Progenitor cell of endocrine pancreas (in vitro differentiated cells): ENCODE data around the gene KRTAP1-5. TPM values are rescaled to one million over a fixed set of nuclear protein-coding genes. Genes with fewer than 3 reads are reported as not detected.
"Not testable (repeated sequence)": the region's sequence is repeated elsewhere in the genome, so short reads cannot be mapped to it uniquely, and the experiment has no call there.

ENCODE experiments used
- DNase-seq: peaks from one replicate; pipeline ENCODE4 v3.0.0; 2021; ENCODE audit warnings: low spot score; ENCODE audit not compliant: unreplicated experiment
- H3K27ac Mint-ChIP-seq: 2 replicates; pipeline ENCODE4 v1.8.0; 2021; ENCODE audit warnings: mild to moderate bottlenecking, moderate library complexity, mixed read lengths
- H3K27me3 Mint-ChIP-seq: 2 replicates; pipeline ENCODE4 v1.8.0; 2021; ENCODE audit warnings: mixed read lengths
- H3K36me3 Mint-ChIP-seq: 2 replicates; pipeline ENCODE4 v1.8.0; 2022; ENCODE audit warnings: mixed read lengths; ENCODE audit not compliant: insufficient read depth
- H3K4me1 Mint-ChIP-seq: 2 replicates; pipeline ENCODE4 v1.8.0; 2021; ENCODE audit warnings: low read depth, mixed read lengths
- H3K4me3 Mint-ChIP-seq: 2 replicates; pipeline ENCODE4 v1.8.0; 2021; ENCODE audit warnings: low read depth, mild to moderate bottlenecking, moderate library complexity, mixed read lengths
- H3K9me3 Mint-ChIP-seq: 2 replicates; pipeline ENCODE4 v1.8.0; 2021; ENCODE audit warnings: low read depth, mixed read lengths
- CTCF ChIP-seq: fragments of 200-600 bp; sonication (generic); IDR thresholded peaks from one replicate; pipeline ENCODE4 v1.5.0; 2021; ENCODE audit warnings: antibody characterized with exemption, mild to moderate bottlenecking; ENCODE audit not compliant: unreplicated experiment
- total RNA-seq: library from RNA; stranded (reverse); gene quantifications from 2 replicates; pipeline ENCODE4 v1.2.1, GENCODE V29; 2021

The KRTAP1-5 gene
- total RNA-seq, 1 donor from 2014 or later: not detected

- Mint-ChIP-seq H3K9me3 (no peaks in the 10 kb centered on the region), H3K4me3 (no peak overlapping the region), H3K27me3 (no peaks in the 10 kb centered on the region), H3K36me3 (no peaks in the 10 kb centered on the region), H3K27ac (no peak overlapping the region), H3K4me1 (peaks cover 6% of the 10 kb centered on the region)
- no peak for DNase-seq
- TF ChIP-seq CTCF: no peak
These were observed 23.1 kb downstream of the KRTAP1-5 start for GRCh38 chr17:41003926-41004325.

- Mint-ChIP-seq H3K27ac (no peak overlapping the region), H3K4me3 (no peak overlapping the region), H3K4me1 (peaks cover 1% of the 10 kb centered on the region), H3K9me3 (no peaks in the 10 kb centered on the region), H3K27me3 (no peaks in the 10 kb centered on the region), H3K36me3 (no peaks in the 10 kb centered on the region)
- DNase-seq: no peak
- no peak for TF ChIP-seq CTCF
These were observed 24.2 kb downstream of the KRTAP1-5 start for GRCh38 chr17:41002814-41003213.

- TF ChIP-seq CTCF: no peak
- no peaks in the 10 kb centered on the region for H3K27me3 Mint-ChIP-seq
- H3K36me3 Mint-ChIP-seq: no peaks in the 10 kb centered on the region
- no peak overlapping the region for H3K27ac Mint-ChIP-seq
- H3K9me3 Mint-ChIP-seq: no peaks in the 10 kb centered on the region
- H3K4me1 Mint-ChIP-seq: peaks cover 1% of the 10 kb centered on the region
- H3K4me3 Mint-ChIP-seq: no peak overlapping the region
- no peak for DNase-seq
These were observed 25.2 kb downstream of the KRTAP1-5 start for GRCh38 chr17:41001795-41002194.

GRCh38 chr17:40999563-40999962, 27.4 kb downstream of the KRTAP1-5 start, which contains the start of gene KRTAP3-2:
TSS of gene KRTAP3-2 (minus strand) at chr17:40999906. CDS start at chr17:40999853, 53 bp downstream.
- not testable (repeated sequence) for DNase-seq, H3K27me3 Mint-ChIP-seq, H3K4me3 Mint-ChIP-seq, H3K27ac Mint-ChIP-seq, H3K36me3 Mint-ChIP-seq, H3K9me3 Mint-ChIP-seq, H3K4me1 Mint-ChIP-seq

- no peak for TF ChIP-seq CTCF
- no peak overlapping the region for H3K27ac Mint-ChIP-seq
- DNase-seq: no peak
- no peaks in the 10 kb centered on the region for H3K27me3 Mint-ChIP-seq
- H3K9me3 Mint-ChIP-seq: no peaks in the 10 kb centered on the region
- no peak overlapping the region for H3K4me3 Mint-ChIP-seq
- H3K4me1 Mint-ChIP-seq: peaks cover 8% of the 10 kb centered on the region
- no peaks in the 10 kb centered on the region for H3K36me3 Mint-ChIP-seq
These were observed 29.6 kb downstream of the KRTAP1-5 start for GRCh38 chr17:40997361-40997760.

- no peak for TF ChIP-seq CTCF
- H3K27me3 Mint-ChIP-seq: no peaks in the 10 kb centered on the region
- DNase-seq: no peak
- H3K4me1 Mint-ChIP-seq: peaks cover 11% of the 10 kb centered on the region
- no peak overlapping the region for H3K4me3 Mint-ChIP-seq
- no peaks in the 10 kb centered on the region for H3K9me3 Mint-ChIP-seq
- H3K27ac Mint-ChIP-seq: no peak overlapping the region
- no peaks in the 10 kb centered on the region for H3K36me3 Mint-ChIP-seq
These were observed 30.2 kb downstream of the KRTAP1-5 start for GRCh38 chr17:40996829-40997228.
